ENCODE measurements around the gene COL27A1.

- TF ChIP-seq CTCF (IDR thresholded peaks at IDR 0.05; ENCODE audit: borderline replicate concordance, extremely low read depth, low read length, poor library complexity, severe bottlenecking) (no peak), EZH2 (IDR thresholded peaks at IDR 0.05; ENCODE audit: borderline replicate concordance, low read depth, low read length, severe bottlenecking) (no peak)
Observed at GRCh38 chr9:114296338-114296737, 141.0 kb downstream of the COL27A1 start.
